Measurements from ENCODE around the gene BNIP5. TPM values are rescaled to one million over a fixed set of nuclear protein-coding genes. Genes with fewer than 3 reads are reported as not detected.
"Not testable (repeated sequence)": the region's sequence is repeated elsewhere in the genome, so short reads cannot be mapped to it uniquely, and the experiment has no call there.

BNIP5 gene
- polyA plus RNA-seq, 3 donors, result not detected

DNA sequence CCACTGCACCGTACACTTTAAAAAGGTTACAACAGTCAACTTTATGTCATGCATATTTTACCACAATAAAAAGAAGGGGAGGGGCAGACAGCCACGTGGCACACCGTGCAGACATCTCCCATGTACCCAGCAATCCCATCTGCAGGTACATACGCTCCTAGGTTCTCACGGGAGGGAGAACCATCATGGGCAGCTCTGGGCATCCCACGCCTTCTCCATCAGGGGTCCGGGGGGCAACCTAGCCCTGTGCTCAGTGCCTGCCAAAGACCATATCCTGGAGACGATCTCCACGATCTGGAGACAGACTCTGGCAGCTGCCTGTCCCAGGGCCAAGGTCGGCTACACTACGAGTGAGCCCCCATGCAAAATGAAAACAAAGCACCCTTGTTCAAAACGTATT lies 2.5 kb upstream of the BNIP5 start:
- intact Hi-C loops (cut with micrococcal nuclease), result no loop called here
- TF ChIP-seq, protein P1, sequence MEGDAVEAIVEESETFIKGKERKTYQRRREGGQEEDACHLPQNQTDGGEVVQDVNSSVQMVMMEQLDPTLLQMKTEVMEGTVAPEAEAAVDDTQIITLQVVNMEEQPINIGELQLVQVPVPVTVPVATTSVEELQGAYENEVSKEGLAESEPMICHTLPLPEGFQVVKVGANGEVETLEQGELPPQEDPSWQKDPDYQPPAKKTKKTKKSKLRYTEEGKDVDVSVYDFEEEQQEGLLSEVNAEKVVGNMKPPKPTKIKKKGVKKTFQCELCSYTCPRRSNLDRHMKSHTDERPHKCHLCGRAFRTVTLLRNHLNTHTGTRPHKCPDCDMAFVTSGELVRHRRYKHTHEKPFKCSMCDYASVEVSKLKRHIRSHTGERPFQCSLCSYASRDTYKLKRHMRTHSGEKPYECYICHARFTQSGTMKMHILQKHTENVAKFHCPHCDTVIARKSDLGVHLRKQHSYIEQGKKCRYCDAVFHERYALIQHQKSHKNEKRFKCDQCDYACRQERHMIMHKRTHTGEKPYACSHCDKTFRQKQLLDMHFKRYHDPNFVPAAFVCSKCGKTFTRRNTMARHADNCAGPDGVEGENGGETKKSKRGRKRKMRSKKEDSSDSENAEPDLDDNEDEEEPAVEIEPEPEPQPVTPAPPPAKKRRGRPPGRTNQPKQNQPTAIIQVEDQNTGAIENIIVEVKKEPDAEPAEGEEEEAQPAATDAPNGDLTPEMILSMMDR (IDR thresholded peaks at IDR 0.05), result no peak
- H3K4me2 ChIP-seq (replicated peaks; ENCODE audit: extremely low read depth, low read length, poor library complexity, severe bottlenecking), result no peak overlapping the region
- peaks cover 9 to 11% of the 10 kb centered on the region in 2 donors for H3K4me1 ChIP-seq (ENCODE audit: control insufficient read depth in 1 of 2, insufficient read depth in 2 of 2, low read length in 2 of 2)
- no peaks in the 10 kb centered on the region for H4K20me1 ChIP-seq (ENCODE audit: insufficient read depth, low read length)
- H3K9ac ChIP-seq (ENCODE audit: insufficient read depth, low read length, poor library complexity, severe bottlenecking), result no peak overlapping the region
- Mint-ChIP-seq H3K27ac (no peak overlapping the region), H3K4me1 (peaks cover 20% of the 10 kb centered on the region), H3K9me3 (no peaks in the 10 kb centered on the region), H3K4me3 (peak overlapping the region in 1 of 2 donors; percentile 15), H3K36me3 (no peaks in the 10 kb centered on the region), H3K27me3 (ENCODE audit: low read depth in 3 of 3) (peaks cover 25 to 30% (median 26%) of the 10 kb centered on the region in 3 donors)
- 93% methylated on average over 8 of the region's 12 CpGs for WGBS (ENCODE audit: insufficient coverage)
- H3K4me3 ChIP-seq (replicated peaks in 1 of 3; ENCODE audit: low read depth in 2 of 3, low read length in 3 of 3), result no peak overlapping the region
- H2AFZ ChIP-seq (ENCODE audit: insufficient read depth, low read depth, low read length, poor library complexity, severe bottlenecking), result no peak overlapping the region
- no peak overlapping the region for H3K27ac ChIP-seq (ENCODE audit: low read depth in 1 of 2, low read length in 2 of 2)
- H3K9me3 ChIP-seq (replicated peaks in 1 of 2; ENCODE audit: control insufficient read depth in 1 of 2, insufficient read depth in 1 of 2, low read length in 2 of 2), result no peaks in the 10 kb centered on the region
- H3K36me3 ChIP-seq (replicated peaks in 1 of 2; ENCODE audit: control insufficient read depth in 1 of 2, insufficient read depth in 2 of 2, low read length in 2 of 2), result no peaks in the 10 kb centered on the region
- peaks cover 6 to 27% of the 10 kb centered on the region in 2 donors for H3K27me3 ChIP-seq (ENCODE audit: control insufficient read depth in 2 of 2, insufficient read depth in 2 of 2, low read length in 2 of 2)
- H3K79me2 ChIP-seq (ENCODE audit: insufficient read depth, low read length), result no peaks in the 10 kb centered on the region
- DNase-seq, result no peak

DNA sequence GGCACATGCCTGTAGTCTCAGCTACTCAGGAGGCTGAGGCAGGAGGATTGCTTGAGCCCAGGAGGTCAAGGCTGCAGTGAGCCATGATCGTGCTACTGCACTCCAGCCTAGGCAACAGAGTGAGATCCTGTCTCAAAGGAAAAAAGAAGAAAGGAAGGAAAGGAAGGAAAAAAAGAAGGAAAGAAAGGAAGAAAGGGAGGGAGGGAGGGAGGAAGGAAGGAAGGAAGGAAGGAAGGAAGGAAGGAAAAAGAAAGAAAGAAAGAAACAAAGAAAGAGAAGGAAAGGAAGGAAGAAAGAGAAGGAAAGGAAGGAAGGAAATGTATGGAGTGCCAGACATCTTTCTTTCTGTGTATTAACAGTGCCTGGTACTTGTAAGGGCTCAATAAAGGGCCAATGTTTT lies 1.5 kb upstream of the BNIP5 start:
- H3K9ac ChIP-seq (ENCODE audit: insufficient read depth, low read length, poor library complexity, severe bottlenecking); H3K4me3 ChIP-seq (replicated peaks in 1 of 3; ENCODE audit: low read depth in 2 of 3, low read length in 3 of 3); H3K4me2 ChIP-seq (replicated peaks; ENCODE audit: extremely low read depth, low read length, poor library complexity, severe bottlenecking); H3K27ac ChIP-seq (ENCODE audit: low read depth in 1 of 2, low read length in 2 of 2); H3K36me3 ChIP-seq (replicated peaks in 1 of 2; ENCODE audit: control insufficient read depth in 1 of 2, insufficient read depth in 2 of 2, low read length in 2 of 2); H3K4me3 Mint-ChIP-seq; H3K9me3 Mint-ChIP-seq; intact Hi-C loops (cut with micrococcal nuclease); H3K36me3 Mint-ChIP-seq; H3K79me2 ChIP-seq (ENCODE audit: insufficient read depth, low read length); H2AFZ ChIP-seq (ENCODE audit: insufficient read depth, low read depth, low read length, poor library complexity, severe bottlenecking); DNase-seq; H4K20me1 ChIP-seq (ENCODE audit: insufficient read depth, low read length); H3K9me3 ChIP-seq (replicated peaks in 1 of 2; ENCODE audit: control insufficient read depth in 1 of 2, insufficient read depth in 1 of 2, low read length in 2 of 2): not testable (repeated sequence)
- Histone ChIP-seq H3K27me3 (ENCODE audit: control insufficient read depth in 2 of 2, insufficient read depth in 2 of 2, low read length in 2 of 2) (peaks cover 10 to 31% of the 10 kb centered on the region in 2 donors), H3K4me1 (ENCODE audit: control insufficient read depth in 1 of 2, insufficient read depth in 2 of 2, low read length in 2 of 2) (peaks cover 9 to 14% of the 10 kb centered on the region in 2 donors)
- peak overlapping the region in 2 of 7 donors; percentile 50 to 62 for H3K27ac Mint-ChIP-seq
- peaks cover 29 to 36% (median 29%) of the 10 kb centered on the region in 3 donors for H3K27me3 Mint-ChIP-seq (ENCODE audit: low read depth in 3 of 3)
- peaks cover 24% of the 10 kb centered on the region for H3K4me1 Mint-ChIP-seq
- 71% methylated on average over 1 of the region's 1 CpG for WGBS (ENCODE audit: insufficient coverage)

All from CD14-positive monocyte (primary cell).